Chondrocyte (in vitro differentiated cells): Measurements from ENCODE around the gene FRG2B. TPM values are rescaled to one million over a fixed set of nuclear protein-coding genes. Genes with fewer than 3 reads are reported as not detected.
"Not testable (repeated sequence)": the region's sequence is repeated elsewhere in the genome, so short reads cannot be mapped to it uniquely, and the experiment has no call there.

Experiments
- DNase-seq: peaks from one replicate; pipeline ENCODE4 v3.0.0; 2021; ENCODE audit warnings: mixed read lengths, low spot score
- H3K27ac Mint-ChIP-seq: one replicate; pipeline ENCODE4 v1.8.0; 2021; ENCODE audit warnings: mild to moderate bottlenecking, moderate library complexity, mixed read lengths; ENCODE audit not compliant: unreplicated experiment
- H3K27me3 Mint-ChIP-seq: 2 replicates; pipeline ENCODE4 v1.8.0; 2021; ENCODE audit warnings: low read depth, mixed read lengths
- H3K36me3 Mint-ChIP-seq: 2 replicates; pipeline ENCODE4 v1.8.0; 2021; ENCODE audit warnings: low read depth, mixed read lengths
- H3K4me1 Mint-ChIP-seq: 2 replicates; pipeline ENCODE4 v1.8.0; 2021; ENCODE audit warnings: low read depth, mild to moderate bottlenecking, mixed read lengths
- H3K4me3 Mint-ChIP-seq: one replicate; pipeline ENCODE4 v1.8.0; 2021; ENCODE audit warnings: mild to moderate bottlenecking, moderate library complexity, mixed read lengths; ENCODE audit not compliant: unreplicated experiment
- H3K9me3 Mint-ChIP-seq: 2 replicates; pipeline ENCODE4 v1.8.0; 2021; ENCODE audit warnings: low read depth, mixed read lengths
- CTCF ChIP-seq: fragments of 200-600 bp; sonication (generic); IDR thresholded peaks from 2 replicates; pipeline ENCODE4 v1.5.0; 2021; ENCODE audit warnings: antibody characterized with exemption, mild to moderate bottlenecking, moderate library complexity
- total RNA-seq: library from RNA; stranded (reverse); gene quantifications from 3 replicates; pipeline ENCODE4 v1.2.1, GENCODE V29; 2021

FRG2B gene
- total RNA-seq, 1 donor from 2014 or later = not detected

GRCh38 chr10:133592716-133593115 lies 33.9 kb downstream of the FRG2B start:
- Mint-ChIP-seq H3K27me3 (peaks cover 44% of the 10 kb centered on the region), H3K27ac (no peak overlapping the region), H3K4me1 (no peaks in the 10 kb centered on the region), H3K36me3 (no peaks in the 10 kb centered on the region), H3K9me3 (no peaks in the 10 kb centered on the region), H3K4me3 (no peak overlapping the region)
- no peak for TF ChIP-seq CTCF
- no peak for DNase-seq

GRCh38 chr10:133590970-133591359 lies 35.6 kb downstream of the FRG2B start:
- no peak for DNase-seq
- peaks cover 4% of the 10 kb centered on the region for H3K9me3 Mint-ChIP-seq
- H3K4me1 Mint-ChIP-seq = no peaks in the 10 kb centered on the region
- H3K4me3 Mint-ChIP-seq = no peak overlapping the region
- no peaks in the 10 kb centered on the region for H3K36me3 Mint-ChIP-seq
- no peak for TF ChIP-seq CTCF
- H3K27me3 Mint-ChIP-seq = peaks cover 36% of the 10 kb centered on the region
- H3K27ac Mint-ChIP-seq = no peak overlapping the region

- TF ChIP-seq CTCF = no peak
- Mint-ChIP-seq H3K27me3 (peaks cover 30% of the 10 kb centered on the region), H3K4me3 (no peak overlapping the region), H3K27ac (no peak overlapping the region), H3K4me1 (no peaks in the 10 kb centered on the region), H3K36me3 (no peaks in the 10 kb centered on the region), H3K9me3 (peaks cover 4% of the 10 kb centered on the region)
- no peak for DNase-seq
Observed at GRCh38 chr10:133590226-133590969, 36.2 kb downstream of the FRG2B start.

GRCh38 chr10:133577037-133577436 lies 49.6 kb downstream of the FRG2B start:
- peaks cover 23% of the 10 kb centered on the region for H3K9me3 Mint-ChIP-seq
- not testable (repeated sequence) for H3K36me3 Mint-ChIP-seq, H3K4me3 Mint-ChIP-seq, H3K27ac Mint-ChIP-seq, DNase-seq, H3K27me3 Mint-ChIP-seq, H3K4me1 Mint-ChIP-seq

Other genes starting within 250 kb of the FRG2B start
- gene PAOX, start 247.5 kb downstream of the FRG2B start, total RNA-seq = 5.9 to 7.6 TPM (median 6.3 TPM) in 3 replicates
- 33.2 to 53.0 TPM (median 36.7 TPM) in 3 replicates for gene MTG1, start 232.6 kb downstream of the FRG2B start, total RNA-seq
- 2.4 to 7.3 TPM (median 6.5 TPM) in 3 replicates for gene SPRN, start 202.2 kb downstream of the FRG2B start, total RNA-seq
- 2.2 to 6.6 TPM (median 2.4 TPM) in 3 replicates for gene SCART1, start 172.8 kb downstream of the FRG2B start, total RNA-seq
- 2.7 to 6.3 TPM (median 2.7 TPM) in 3 replicates for gene CYP2E1, start 99.4 kb downstream of the FRG2B start, total RNA-seq
- gene SYCE1, start 61.2 kb downstream of the FRG2B start, total RNA-seq = 0.27 TPM in 1 of 3 replicates, not detected in the others